Thyroid gland (tissue), 4 donors: ENCODE data around the gene KCNK4. TPM values are rescaled to one million over a fixed set of nuclear protein-coding genes. Genes with fewer than 3 reads are reported as not detected.

Source experiments
- DNase-seq, 2 donors: peaks; one replicate each; pipeline ENCODE4 v3.0.0-alpha.2; 2019
- H3K27ac ChIP-seq, 3 donors: fragments of 200-600 bp; sonication (generic); 1 replicate in 2 of 3; 2 replicates in 1 of 3; pipeline ENCODE4 v1.5.1; 2016 to 2019; ENCODE audit warnings: mild to moderate bottlenecking in 1 of 3, moderate library complexity in 1 of 3
- H3K27me3 ChIP-seq: fragments of 200-600 bp; sonication (generic); one replicate; pipeline ENCODE4 v1.5.1; 2019
- H3K36me3 ChIP-seq, 2 donors: fragments of 200-600 bp; sonication (generic); one replicate each; pipeline ENCODE4 v1.5.1; 2016 to 2019
- H3K4me1 ChIP-seq, 2 donors: fragments of 200-600 bp; sonication (generic); one replicate each; pipeline ENCODE4 v1.5.1; 2017 to 2019
- H3K4me3 ChIP-seq, 3 donors: fragments of 200-600 bp; sonication (generic); replicated peaks in 1 of 3; 1 replicate in 2 of 3; 2 replicates in 1 of 3; pipeline ENCODE4 v1.5.1; 2016; ENCODE audit warnings: mild to moderate bottlenecking in 1 of 3
- H3K9me3 ChIP-seq: fragments of 200-600 bp; sonication (generic); one replicate; pipeline ENCODE4 v1.5.1; 2017
- CTCF ChIP-seq, 6 experiments: fragments of 200-600 bp in 3 of 6; fragments of 450-650 bp in 3 of 6; sonication (generic) in 3 of 6; IDR thresholded peaks; one replicate each; pipeline ENCODE4 v1.5.1; 2016 to 2019; ENCODE audit warnings: antibody characterized with exemption in 6 of 6, mild to moderate bottlenecking in 2 of 6, inconsistent platforms in 1 of 6, moderate library complexity in 1 of 6
- POLR2A ChIP-seq, 2 donors: fragments of 450-650 bp; IDR thresholded peaks; one replicate each; pipeline ENCODE4 v1.6.1; 2017; ENCODE audit warnings: antibody characterized with exemption in 2 of 2, mild to moderate bottlenecking in 2 of 2, moderate library complexity in 1 of 2
- WGBS, 2 donors: methylation state at CpG; one replicate each; pipeline ENCODE4 v1.1.5; 2017; 5-methylcytosine and 5-hydroxymethylcytosine counted together
- intact Hi-C: fragments of 100-400 bp; cut with DNase I; formaldehyde crosslinking; loops from one replicate; pipeline ENCODE4 v1.15.1; 2023
- total RNA-seq, 4 donors: library from RNA; depleted of rRNA; stranded (reverse); fragments of >200 nt; gene quantifications; one replicate each; pipeline ENCODE4 v1.2.3, GENCODE V29; 2016

The KCNK4 gene
- total RNA-seq, 4 donors from 2014 or later: not detected

GRCh38 chr11:64261556-64262080, 29.5 kb upstream of the KCNK4 start:
- intact Hi-C loops: no loop called here

GRCh38 chr11:64262271-64263002, 28.7 kb upstream of the KCNK4 start:
- DNase-seq: no peak

More at GRCh38 chr11:64261556-64262080, 29.5 kb upstream of the KCNK4 start:
- Histone ChIP-seq H3K4me1 (no peaks in the 10 kb centered on the region), H3K27me3 (no peaks in the 10 kb centered on the region), H3K9me3 (no peaks in the 10 kb centered on the region), H3K36me3 (peaks cover 27 to 30% of the 10 kb centered on the region in 2 donors), H3K27ac (no peak overlapping the region), H3K4me3 (no peak overlapping the region)
- WGBS, 2 donors: 93 to 94% methylated on average over 14 of the region's 18 CpGs
- no peak for TF ChIP-seq CTCF (IDR thresholded peaks at IDR 0.05)
- no peak for TF ChIP-seq POLR2A (IDR thresholded peaks at IDR 0.05)
- DNase-seq: no peak

GRCh38 chr11:64263021-64263946, 27.8 kb upstream of the KCNK4 start:
- no peak for TF ChIP-seq CTCF (IDR thresholded peaks at IDR 0.05)
- TF ChIP-seq POLR2A (IDR thresholded peaks at IDR 0.05): no peak
- intact Hi-C loops: no loop called here
- Histone ChIP-seq H3K36me3 (peaks cover 26% of the 10 kb centered on the region in 2 donors), H3K4me1 (peaks cover 11 to 15% of the 10 kb centered on the region in 2 donors), H3K4me3 (no peak overlapping the region), H3K9me3 (no peaks in the 10 kb centered on the region), H3K27me3 (no peaks in the 10 kb centered on the region), H3K27ac (no peak overlapping the region)
- DNase-seq: no peak
- WGBS, 2 donors: 76 to 89% methylated on average over 17 to 19 of the region's 29 CpGs

More at GRCh38 chr11:64262271-64263002, 28.7 kb upstream of the KCNK4 start:
- no peak overlapping the region for H3K4me3 ChIP-seq
- TF ChIP-seq CTCF (IDR thresholded peaks at IDR 0.05): no peak
- TF ChIP-seq POLR2A (IDR thresholded peaks at IDR 0.05): no peak
- peaks cover 2 to 7% of the 10 kb centered on the region in 2 donors for H3K4me1 ChIP-seq
- H3K27me3 ChIP-seq: no peaks in the 10 kb centered on the region
- 96 to 97% methylated on average over 20 to 40 of the region's 42 CpGs for WGBS, 2 donors
- H3K9me3 ChIP-seq: no peaks in the 10 kb centered on the region
- intact Hi-C loops: no loop called here
- H3K36me3 ChIP-seq: peaks cover 27 to 28% of the 10 kb centered on the region in 2 donors
- H3K27ac ChIP-seq: no peak overlapping the region

- 98 to 100% methylated on average over 1 to 7 of the region's 8 CpGs for WGBS, 2 donors
These were observed 27.2 kb upstream of the KCNK4 start for GRCh38 chr11:64263947-64264317.

More at GRCh38 chr11:64263947-64264317, 27.2 kb upstream of the KCNK4 start:
- Histone ChIP-seq H3K4me1 (peaks cover 17 to 22% of the 10 kb centered on the region in 2 donors), H3K9me3 (no peaks in the 10 kb centered on the region), H3K36me3 (peaks cover 20% of the 10 kb centered on the region in 2 donors), H3K27ac (no peak overlapping the region), H3K27me3 (no peaks in the 10 kb centered on the region), H3K4me3 (no peak overlapping the region)
- no peak for DNase-seq
- intact Hi-C loops: no loop called here
- TF ChIP-seq POLR2A (IDR thresholded peaks at IDR 0.05): no peak
- no peak for TF ChIP-seq CTCF (IDR thresholded peaks at IDR 0.05)
